Endodermal cell (in vitro differentiated cells): ENCODE results near the gene DPEP3. TPM values are rescaled to one million over a fixed set of nuclear protein-coding genes. Genes with fewer than 3 reads are reported as not detected.

Source experiments
- DNase-seq: peaks from one replicate; pipeline ENCODE4 v3.0.0-alpha.2; 2017
- H3K27ac ChIP-seq: 2 replicates; pipeline ENCODE4 v1.5.1; 2013; ENCODE audit warnings: mild to moderate bottlenecking, low read depth, low read length, moderate library complexity
- H3K27me3 ChIP-seq: 2 replicates; pipeline ENCODE4 v1.6.1; 2013; ENCODE audit warnings: mild to moderate bottlenecking, low read length, moderate library complexity; ENCODE audit not compliant: insufficient read depth, control insufficient read depth, poor library complexity, severe bottlenecking
- H3K36me3 ChIP-seq: 2 replicates; pipeline ENCODE4 v1.7.0; 2013; ENCODE audit warnings: mild to moderate bottlenecking, low read length, moderate library complexity; ENCODE audit not compliant: control insufficient read depth, insufficient read depth
- H3K4me1 ChIP-seq: one replicate; pipeline ENCODE4 v1.7.0; 2013; ENCODE audit warnings: low read length; ENCODE audit not compliant: control insufficient read depth, insufficient read depth
- H3K4me3 ChIP-seq: 2 replicates; pipeline ENCODE4 v1.5.1; 2013; ENCODE audit warnings: mild to moderate bottlenecking, low read length, moderate library complexity
- H3K9ac ChIP-seq: 2 replicates; pipeline ENCODE4 v1.6.1; 2013; ENCODE audit warnings: mild to moderate bottlenecking, low read length, moderate library complexity; ENCODE audit not compliant: poor library complexity, severe bottlenecking; ENCODE audit errors: extremely low read depth
- H3K9me3 ChIP-seq: 2 replicates; pipeline ENCODE4 v1.6.1; 2013; ENCODE audit warnings: mild to moderate bottlenecking, low read length, moderate library complexity; ENCODE audit not compliant: control insufficient read depth
- H3K27ac Mint-ChIP-seq: 2 replicates; pipeline ENCODE4 v1.8.0; 2020; ENCODE audit warnings: mixed read lengths
- H3K27me3 Mint-ChIP-seq: 2 replicates; pipeline ENCODE4 v1.8.0; 2021; ENCODE audit warnings: mild to moderate bottlenecking, mixed read lengths; ENCODE audit not compliant: insufficient read depth
- H3K36me3 Mint-ChIP-seq: 2 replicates; pipeline ENCODE4 v1.8.0; 2020; ENCODE audit warnings: low read depth, mixed read lengths
- H3K4me1 Mint-ChIP-seq: 2 replicates; pipeline ENCODE4 v1.8.0; 2020; ENCODE audit warnings: mixed read lengths
- H3K4me3 Mint-ChIP-seq: 2 replicates; pipeline ENCODE4 v1.8.0; 2020; ENCODE audit warnings: mild to moderate bottlenecking, moderate library complexity, mixed read lengths
- H3K9me3 Mint-ChIP-seq: 2 replicates; pipeline ENCODE4 v1.8.0; 2020; ENCODE audit warnings: mild to moderate bottlenecking, mixed read lengths
- CTCF ChIP-seq: fragments of 200-600 bp; sonication (generic); conservative IDR thresholded peaks from 2 replicates; pipeline ENCODE4 v1.5.0; 2021; ENCODE audit warnings: antibody characterized with exemption, mild to moderate bottlenecking
- WGBS, 2 experiments: methylation state at CpG; one replicate each; pipeline versions ENCODE4 v1.1.5 to v1.1.7; 2013; ENCODE audit warnings: missing lambda C conversion rate in 2 of 2, mixed read lengths in 1 of 2; ENCODE audit not compliant: insufficient coverage in 1 of 2, insufficient read length in 1 of 2; 5-methylcytosine and 5-hydroxymethylcytosine counted together
- total RNA-seq, 2 donors: library from RNA; stranded (reverse); fragmentation: NEBNext Ultra II Directional in 1 of 2; extraction: Animal tissue kit (Norgen Biotek cat#: 25700) in 1 of 2; gene quantifications; 2 replicates in 1 of 2; 3 replicates in 1 of 2; pipeline ENCODE4 v1.2.1, GENCODE V29; 2021

DPEP3 gene
- total RNA-seq, 2 donors from 2014 or later = 2.9 to 3.5 TPM

DNA sequence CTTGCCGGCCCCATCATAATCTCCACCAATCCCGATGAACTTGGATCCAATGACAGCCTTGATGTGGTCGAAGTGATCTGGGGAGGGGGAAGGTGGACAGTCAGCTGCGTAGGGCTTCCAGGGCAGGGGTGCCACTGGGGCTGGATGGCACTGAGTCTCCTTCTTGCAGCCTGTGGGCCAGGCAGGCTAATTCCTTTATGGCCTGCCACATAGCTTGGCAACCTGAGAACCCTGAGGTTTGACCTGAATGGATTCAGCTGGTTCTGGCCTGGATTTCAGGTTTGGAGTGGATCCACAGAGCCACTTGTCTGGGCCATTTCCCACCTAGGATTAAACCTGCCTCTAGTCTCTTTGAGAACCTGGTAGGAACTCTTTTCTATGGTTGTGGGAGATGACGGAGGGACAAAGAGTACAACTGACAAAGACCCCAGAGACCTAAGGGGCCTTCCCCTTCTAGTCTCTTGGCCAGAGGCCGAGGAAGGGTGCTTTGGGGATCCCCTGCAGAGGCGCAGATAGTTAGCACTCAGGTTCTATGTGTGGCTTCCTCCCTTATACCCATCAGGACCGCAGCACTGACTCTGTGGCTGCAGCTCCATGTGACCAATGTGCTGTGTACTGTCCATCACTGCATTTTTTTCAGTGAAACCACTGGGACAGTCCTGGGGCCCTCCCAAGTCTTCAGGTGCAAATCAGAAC, 9.2 kb upstream of the DPEP3 start:
- Histone ChIP-seq H3K9me3 (no peaks in the 10 kb centered on the region), H3K4me3 (no peak overlapping the region), H3K27me3 (peaks cover 9% of the 10 kb centered on the region), H3K36me3 (no peaks in the 10 kb centered on the region), H3K27ac (no peak overlapping the region), H3K9ac (no peak overlapping the region), H3K4me1 (no peaks in the 10 kb centered on the region)
- H3K27me3 Mint-ChIP-seq = peaks cover 23% of the 10 kb centered on the region
- peak; percentile 36 for DNase-seq
- no peaks in the 10 kb centered on the region for H3K36me3 Mint-ChIP-seq
- no peaks in the 10 kb centered on the region for H3K4me1 Mint-ChIP-seq
- H3K4me3 Mint-ChIP-seq = no peak overlapping the region
- 88 to 89% methylated on average over 4 to 8 of the region's 8 CpGs for WGBS, 2 experiments
- no peak overlapping the region for H3K27ac Mint-ChIP-seq
- no peak for TF ChIP-seq CTCF
- no peaks in the 10 kb centered on the region for H3K9me3 Mint-ChIP-seq

DNA sequence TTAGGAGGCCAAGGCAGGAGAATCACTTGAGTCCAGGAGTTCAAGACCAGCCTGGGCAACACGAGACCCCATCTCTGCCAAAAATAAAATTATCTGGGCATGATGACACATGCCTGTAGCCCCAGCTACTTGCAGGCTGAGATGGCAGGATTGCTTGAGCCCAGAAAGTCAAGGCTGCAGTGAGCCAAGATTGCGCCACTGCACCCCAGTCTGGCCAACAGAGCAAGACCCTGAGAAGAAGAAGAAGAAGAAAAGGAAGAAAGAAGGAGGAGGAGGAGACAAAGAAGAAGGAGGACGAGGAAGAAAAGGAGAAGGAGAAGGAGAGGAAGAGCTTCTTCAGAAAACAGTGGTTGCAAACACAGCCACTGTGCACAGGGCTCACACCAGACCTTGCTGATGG, 8.4 kb upstream of the DPEP3 start:
- no peaks in the 10 kb centered on the region for H3K9me3 Mint-ChIP-seq
- no peaks in the 10 kb centered on the region for H3K4me1 ChIP-seq
- H3K4me3 ChIP-seq = no peak overlapping the region
- no peaks in the 10 kb centered on the region for H3K36me3 Mint-ChIP-seq
- H3K27ac ChIP-seq = no peak overlapping the region
- no peak for TF ChIP-seq CTCF
- peaks cover 23% of the 10 kb centered on the region for H3K27me3 Mint-ChIP-seq
- H3K27me3 ChIP-seq = peaks cover 9% of the 10 kb centered on the region
- H3K27ac Mint-ChIP-seq = no peak overlapping the region
- DNase-seq = no peak
- no peaks in the 10 kb centered on the region for H3K9me3 ChIP-seq
- no peaks in the 10 kb centered on the region for H3K36me3 ChIP-seq
- no peak overlapping the region for H3K9ac ChIP-seq
- 84 to 91% methylated on average over 3 of the region's 3 CpGs for WGBS, 2 experiments
- no peaks in the 10 kb centered on the region for H3K4me1 Mint-ChIP-seq
- H3K4me3 Mint-ChIP-seq = no peak overlapping the region

GRCh38 chr16:67987460-67988160, 7.3 kb upstream of the DPEP3 start:
- Histone ChIP-seq H3K9ac (no peak overlapping the region), H3K27ac (no peak overlapping the region), H3K9me3 (no peaks in the 10 kb centered on the region), H3K4me3 (no peak overlapping the region), H3K36me3 (no peaks in the 10 kb centered on the region), H3K4me1 (no peaks in the 10 kb centered on the region), H3K27me3 (peaks cover 5% of the 10 kb centered on the region)
- H3K27me3 Mint-ChIP-seq = peaks cover 27% of the 10 kb centered on the region
- H3K4me3 Mint-ChIP-seq = no peak overlapping the region
- TF ChIP-seq CTCF = no peak
- no peaks in the 10 kb centered on the region for H3K36me3 Mint-ChIP-seq
- H3K27ac Mint-ChIP-seq = no peak overlapping the region
- H3K9me3 Mint-ChIP-seq = peaks cover 6% of the 10 kb centered on the region
- 91 to 99% methylated on average over 11 of the region's 11 CpGs for WGBS, 2 experiments
- H3K4me1 Mint-ChIP-seq = peaks cover 3% of the 10 kb centered on the region
- no peak for DNase-seq
